Measurements from ENCODE around the gene TSSK3.
"Not testable (repeated sequence)": the region's sequence is repeated elsewhere in the genome, so short reads cannot be mapped to it uniquely, and the experiment has no call there.

TSSK3 gene

DNA sequence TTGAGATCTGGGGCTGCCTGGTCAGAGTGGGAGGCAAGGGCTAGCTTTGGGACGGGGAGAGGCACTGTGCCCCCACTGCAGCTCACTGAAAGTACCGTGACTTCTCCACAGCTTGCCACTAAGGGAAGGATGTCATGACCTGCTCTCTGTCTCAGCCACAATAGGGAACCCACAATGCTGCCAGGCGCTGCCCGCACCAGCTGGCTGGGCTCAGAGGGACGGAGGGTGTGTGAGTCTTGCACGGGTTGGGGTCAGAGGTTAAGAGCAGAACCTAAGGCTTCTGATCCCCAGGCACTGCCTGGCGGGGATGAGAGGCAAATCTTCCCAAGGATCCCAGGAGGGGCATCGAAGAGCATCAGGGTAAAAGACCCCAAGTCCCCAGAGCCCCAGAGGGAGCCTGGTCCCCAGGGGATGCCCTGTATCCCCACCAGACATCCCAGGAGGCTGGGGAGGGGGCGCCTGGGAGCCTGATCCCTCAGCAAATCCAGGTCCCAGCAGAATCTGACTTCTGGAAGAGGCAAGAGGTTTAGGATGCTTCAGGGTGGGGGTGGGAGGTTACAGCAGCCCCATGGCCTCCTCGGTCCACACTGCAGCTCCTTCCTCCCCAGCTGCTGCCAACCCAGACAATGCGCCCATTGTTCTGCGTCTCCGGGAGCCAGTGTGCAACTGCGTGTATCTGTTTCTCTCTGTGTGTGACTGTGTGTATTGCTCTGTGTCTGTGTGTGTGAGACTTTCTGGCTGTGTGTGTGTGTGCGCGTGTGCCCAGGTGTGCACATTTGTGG is 24.3 kb upstream of the TSSK3 start:
- FAIRE-seq (no peak), DNase-seq (ENCODE audit: insufficient read length, low spot score) (no peak)

DNA sequence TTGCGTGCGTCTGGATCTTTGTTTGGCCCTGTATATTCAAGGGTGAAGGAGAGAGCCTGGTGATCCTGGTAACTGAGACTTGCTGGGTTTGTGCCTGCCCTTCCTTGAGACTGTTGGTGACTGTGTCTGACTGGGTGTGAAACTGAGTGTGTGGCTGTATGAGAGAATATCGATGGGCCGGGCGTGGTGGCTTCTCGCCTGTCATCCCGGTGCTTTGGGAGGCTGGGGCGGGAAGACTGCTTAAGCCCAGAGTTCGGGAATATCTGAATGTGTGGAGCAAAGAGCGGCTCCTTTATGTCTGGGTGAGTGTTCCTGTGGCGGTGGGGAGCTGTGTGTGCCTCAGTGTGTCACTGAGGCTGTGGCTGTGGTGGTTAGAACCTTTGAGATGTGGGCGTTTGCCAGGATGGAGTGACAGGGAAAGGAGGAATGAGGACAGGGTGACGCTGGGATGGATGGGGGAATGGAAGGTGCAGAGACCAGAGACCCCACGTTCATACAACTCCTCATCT is 23.6 kb upstream of the TSSK3 start:
- FAIRE-seq (no peak), DNase-seq (ENCODE audit: insufficient read length, low spot score) (no peak)

DNA sequence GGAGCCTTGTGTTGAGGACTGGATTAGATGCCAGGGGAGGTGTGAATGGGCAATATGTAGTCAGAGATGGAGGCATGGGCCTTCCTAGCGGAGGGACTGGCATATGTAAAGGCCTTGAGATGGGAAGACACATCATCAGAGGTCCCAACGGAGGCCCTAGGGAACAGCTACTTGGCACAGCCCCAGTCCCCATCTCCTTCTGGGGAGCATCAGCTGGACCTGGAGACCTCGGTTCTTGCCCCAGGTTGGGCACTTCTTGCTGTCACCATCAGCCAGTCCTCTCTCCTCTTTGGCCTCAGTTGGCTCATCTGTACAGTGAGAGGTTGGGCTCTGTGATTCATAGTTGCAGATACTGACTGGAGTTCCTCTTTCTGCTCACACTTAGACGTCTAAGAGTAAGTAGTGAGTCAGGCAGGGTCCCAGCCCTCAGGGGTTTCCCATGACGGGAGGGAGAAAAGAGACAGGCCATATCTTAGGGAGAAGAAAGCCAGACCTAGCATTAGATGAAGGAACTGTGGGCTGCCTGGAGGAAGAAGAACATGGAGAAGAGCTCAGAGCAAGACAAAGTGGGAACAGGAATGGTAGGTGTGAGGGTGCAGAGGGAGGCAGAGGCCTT is 22.9 kb upstream of the TSSK3 start:
- no peak for FAIRE-seq
- DNase-seq (ENCODE audit: insufficient read length, low spot score): no peak

DNA sequence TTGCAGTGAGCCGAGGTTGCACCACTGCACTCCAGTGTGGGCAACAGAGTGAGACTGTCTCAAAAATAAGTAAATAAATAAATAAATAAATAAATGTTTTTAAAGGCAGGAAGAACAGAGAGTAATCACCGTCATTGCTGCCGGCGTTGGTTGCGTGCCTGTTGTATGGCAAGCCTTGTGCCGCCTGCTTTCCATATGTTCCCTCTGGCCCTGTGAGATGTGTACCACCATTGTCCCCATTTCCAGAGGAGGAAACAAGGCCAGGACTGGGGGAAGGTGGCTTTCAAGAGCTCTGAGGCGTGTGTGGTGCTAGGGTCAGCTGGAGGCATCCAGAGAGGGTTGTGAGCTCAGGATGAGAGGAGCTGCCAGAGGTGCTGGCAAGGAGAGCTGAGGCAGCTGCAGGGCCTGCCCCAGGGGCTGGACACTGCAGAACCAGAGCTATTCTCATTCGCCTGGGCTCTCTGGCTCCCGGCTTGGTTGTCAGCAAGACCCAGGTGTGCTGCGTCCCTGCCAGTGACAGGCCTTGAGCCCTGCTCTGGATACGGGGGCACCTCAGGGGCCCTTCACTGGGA is 21.1 kb upstream of the TSSK3 start:
- FAIRE-seq (no peak), DNase-seq (ENCODE audit: insufficient read length, low spot score) (no peak)

DNA sequence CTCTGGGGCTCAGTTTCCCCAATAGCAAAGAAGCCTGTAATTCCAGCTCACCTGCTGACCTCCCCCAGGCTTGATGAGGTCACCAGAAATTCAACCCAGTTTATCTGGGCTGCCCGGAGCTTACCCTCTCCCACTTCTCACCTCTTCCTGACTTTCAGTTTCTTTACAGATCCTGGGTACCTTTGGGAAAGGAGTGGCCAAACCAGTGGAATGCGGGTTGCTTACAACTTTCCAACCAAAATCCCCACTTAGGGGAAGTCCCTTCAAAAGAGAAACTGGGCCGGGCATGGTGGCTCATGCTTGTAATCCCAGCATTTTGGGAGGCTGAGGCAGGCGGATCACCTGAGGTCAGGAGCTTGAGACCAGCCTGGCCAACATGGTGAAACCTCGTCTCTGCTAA is 20.4 kb upstream of the TSSK3 start:
- FAIRE-seq (no peak), DNase-seq (ENCODE audit: insufficient read length, low spot score) (no peak)

DNA sequence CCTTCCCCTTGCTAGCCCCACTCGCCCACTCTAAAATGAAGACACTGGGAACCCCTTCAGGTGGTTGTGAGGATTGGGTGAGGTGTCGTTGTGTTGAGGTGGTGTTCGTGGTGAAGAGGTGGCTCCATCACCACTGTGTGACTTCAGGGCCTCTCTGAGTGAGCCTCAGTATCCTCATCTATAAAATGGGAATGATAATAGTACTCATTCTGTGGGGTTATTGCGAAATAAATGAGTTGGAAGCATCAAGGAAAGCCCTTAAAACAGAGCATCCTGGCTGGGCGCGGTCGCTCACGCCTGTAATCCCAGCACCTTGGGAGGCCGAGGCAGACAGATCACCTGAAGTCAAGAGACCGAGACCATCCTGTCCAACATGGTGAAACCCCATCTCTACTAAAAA is 19.6 kb upstream of the TSSK3 start:
- FAIRE-seq (no peak), DNase-seq (ENCODE audit: insufficient read length, low spot score) (no peak)

DNA sequence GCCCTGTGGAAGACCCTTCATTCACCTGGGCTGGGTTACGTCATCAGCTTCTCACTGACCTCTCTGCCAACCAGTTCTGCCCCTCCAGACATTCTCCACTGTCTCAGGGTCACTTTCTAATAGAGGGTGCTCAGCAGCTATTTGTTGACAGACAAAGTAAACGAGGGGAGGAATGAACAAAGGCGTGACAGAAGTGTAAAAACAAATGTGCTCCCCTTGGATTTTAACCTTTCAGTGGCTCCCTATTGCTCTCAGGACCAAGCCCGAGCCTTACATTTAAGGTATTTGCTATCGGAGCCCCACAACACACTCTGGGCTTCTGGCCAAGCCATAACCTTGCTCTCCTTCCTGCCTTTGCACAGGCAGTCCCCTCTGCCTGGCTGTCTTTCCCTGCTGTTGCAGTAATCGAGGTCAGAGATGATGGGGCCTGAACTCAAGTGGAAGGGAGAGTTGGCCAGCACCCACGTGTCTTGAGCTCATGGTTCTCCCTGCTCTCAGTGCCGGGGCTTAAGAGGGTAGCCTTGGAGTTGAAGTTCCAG is 17.0 kb upstream of the TSSK3 start:
- DNase-seq (ENCODE audit: insufficient read length, low spot score) (no peak), FAIRE-seq (no peak)

DNA sequence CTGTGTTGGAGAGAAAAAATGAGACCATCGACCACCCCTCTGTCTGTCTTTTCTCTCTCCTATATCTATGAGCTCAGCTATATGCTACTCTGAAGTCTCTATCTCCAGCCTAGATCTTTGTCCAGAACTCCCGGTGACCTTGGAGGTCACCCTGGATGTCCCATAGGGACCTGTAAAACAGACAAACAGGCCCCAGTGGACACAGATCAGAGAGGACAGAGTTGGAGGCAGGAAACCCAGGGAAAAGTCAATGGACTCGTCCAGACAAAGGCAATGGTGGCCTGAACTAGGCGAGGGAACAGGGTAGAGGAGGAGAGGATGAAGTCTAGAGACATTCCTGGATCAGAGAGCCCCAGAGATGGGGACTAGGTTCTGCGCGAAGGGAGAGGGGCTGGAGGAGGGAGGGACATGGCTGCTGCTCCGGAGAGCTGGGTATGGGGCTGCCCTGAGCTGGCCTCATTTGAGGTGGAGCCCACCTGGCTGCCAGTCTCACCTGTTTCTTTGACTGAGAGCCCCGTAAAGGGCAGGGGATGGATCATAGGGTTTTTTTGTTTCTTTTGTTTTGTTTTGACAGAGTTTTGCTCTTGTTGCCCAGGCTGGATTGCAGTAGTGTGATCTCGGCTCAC is 15.7 kb upstream of the TSSK3 start:
- DNase-seq (ENCODE audit: insufficient read length, low spot score) (no peak), FAIRE-seq (no peak)

DNA sequence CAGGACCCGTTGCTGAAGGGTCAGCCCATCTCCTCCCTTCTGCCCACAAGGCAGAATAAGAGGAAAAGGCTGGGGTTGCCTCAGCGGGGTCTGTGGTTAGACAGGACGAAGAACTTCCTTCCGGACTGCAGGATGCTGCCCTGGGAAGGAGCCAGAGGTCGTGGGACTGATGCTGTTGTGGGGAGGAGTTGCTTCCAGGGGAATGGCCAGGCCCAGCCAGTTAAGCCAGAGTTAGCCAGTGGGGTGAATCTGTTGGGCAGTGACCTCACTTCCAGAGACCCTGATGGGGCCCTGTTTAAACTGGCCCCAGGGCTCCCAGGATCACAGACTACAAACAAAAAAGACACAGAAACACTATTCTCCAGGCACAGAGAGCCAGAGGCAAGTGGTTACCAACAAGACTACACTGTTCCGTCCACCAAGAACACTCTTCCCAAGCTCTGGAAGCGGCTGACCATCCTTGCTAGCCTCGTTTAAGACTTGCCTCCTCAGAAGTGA is 13.1 kb upstream of the TSSK3 start:
- FAIRE-seq (no peak), DNase-seq (ENCODE audit: insufficient read length, low spot score) (no peak)

DNA sequence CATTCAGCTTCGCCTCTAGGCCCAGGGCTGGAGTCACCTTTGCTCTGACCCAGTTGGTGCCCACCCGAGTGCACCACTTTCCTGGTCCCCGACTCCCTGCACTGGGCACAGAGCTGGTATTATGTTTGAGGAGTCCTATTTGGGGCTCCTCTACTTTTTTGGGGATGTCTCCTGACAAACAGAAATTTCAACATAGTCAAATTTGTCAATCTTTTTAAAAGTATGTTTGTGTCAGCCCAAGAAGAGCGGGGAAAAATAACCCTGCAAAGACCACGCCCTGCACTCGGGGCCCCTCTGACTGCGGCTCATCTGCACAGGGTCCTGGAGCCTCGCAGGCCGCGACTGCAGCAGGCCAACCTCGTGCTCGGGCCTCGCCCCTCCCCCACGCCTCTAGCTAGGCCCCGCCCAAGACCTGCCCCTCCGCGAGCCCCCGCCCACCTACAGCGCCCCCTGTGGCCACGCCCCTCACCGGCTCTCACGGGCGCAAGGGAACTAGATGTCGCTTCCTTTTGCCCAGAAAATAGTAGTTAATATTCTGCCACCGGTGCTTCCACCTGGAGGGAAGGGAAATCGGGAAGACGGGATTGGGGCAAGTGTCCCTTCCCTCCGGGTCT is 11.4 kb upstream of the TSSK3 start:
- DNase-seq (ENCODE audit: insufficient read length, low spot score) (no peak), FAIRE-seq (no peak)

DNA sequence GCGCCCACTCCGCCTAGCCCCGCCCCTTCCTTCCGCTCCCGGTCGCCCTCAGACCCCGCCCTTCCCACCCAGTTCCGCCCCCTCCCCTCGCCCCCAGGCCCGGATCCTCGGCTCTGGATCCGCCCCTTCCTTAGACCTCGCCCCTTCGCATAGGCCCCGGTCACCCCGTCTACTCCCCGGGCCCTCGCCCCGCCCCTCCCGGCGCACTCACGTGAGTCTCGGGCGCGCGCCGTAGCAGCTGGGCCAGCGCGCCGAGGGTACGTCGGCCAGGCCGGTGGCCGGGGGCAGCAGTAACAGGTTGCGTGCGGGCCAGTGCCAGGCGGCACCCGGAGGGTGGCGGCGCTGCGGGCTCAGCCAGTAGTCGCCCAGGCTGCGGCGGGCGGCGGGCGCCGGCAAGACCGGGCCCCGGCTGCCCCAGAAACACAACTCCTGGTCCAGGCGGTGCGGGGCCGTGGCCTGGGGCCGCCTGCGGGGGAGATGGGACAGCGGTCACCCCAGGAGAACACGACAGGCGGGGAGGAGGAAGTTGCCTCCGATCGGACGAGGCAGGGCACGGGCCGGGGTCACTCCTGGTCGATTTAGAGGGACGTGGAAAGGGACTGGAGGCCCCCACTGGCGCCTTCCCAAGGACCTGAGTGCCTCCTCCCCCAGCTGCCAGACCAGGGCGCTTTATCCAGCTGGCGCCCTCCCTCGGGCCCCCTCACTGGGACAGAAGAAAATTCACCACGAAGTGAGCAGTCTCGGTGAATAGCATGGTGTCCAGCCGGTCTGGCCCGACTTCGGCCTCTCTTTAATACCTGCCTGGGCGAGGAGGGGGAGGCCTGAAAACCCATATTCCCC is 10.7 kb upstream of the TSSK3 start:
- FAIRE-seq (peak; percentile 90), DNase-seq (ENCODE audit: insufficient read length, low spot score) (peak; percentile 91)

DNA sequence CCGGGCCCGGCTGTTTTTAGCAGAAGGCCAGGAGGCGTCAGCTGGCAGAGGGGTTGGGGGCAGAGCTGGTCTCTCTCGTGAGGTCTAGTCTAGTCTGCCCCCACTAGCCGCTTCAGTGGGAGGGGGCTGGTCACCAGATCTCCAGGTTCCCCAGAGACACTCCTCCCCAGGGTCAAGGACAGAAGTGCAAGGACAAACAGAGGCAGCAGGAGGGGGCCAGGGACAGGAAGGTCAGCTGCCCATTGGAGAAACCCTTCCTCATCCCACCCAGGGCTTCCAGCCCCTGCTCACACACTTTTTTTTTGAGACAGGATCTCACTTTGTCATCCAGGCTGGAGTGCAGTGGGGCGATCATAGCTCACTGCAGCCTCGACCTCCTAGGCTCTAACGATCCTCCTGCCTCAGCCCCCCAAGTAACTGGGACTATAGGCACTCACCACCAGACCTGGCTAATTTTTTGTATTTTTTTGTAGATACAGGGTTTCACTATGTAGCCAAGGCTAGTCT is 10.0 kb upstream of the TSSK3 start:
- FAIRE-seq (no peak), DNase-seq (ENCODE audit: insufficient read length, low spot score) (no peak)

DNA sequence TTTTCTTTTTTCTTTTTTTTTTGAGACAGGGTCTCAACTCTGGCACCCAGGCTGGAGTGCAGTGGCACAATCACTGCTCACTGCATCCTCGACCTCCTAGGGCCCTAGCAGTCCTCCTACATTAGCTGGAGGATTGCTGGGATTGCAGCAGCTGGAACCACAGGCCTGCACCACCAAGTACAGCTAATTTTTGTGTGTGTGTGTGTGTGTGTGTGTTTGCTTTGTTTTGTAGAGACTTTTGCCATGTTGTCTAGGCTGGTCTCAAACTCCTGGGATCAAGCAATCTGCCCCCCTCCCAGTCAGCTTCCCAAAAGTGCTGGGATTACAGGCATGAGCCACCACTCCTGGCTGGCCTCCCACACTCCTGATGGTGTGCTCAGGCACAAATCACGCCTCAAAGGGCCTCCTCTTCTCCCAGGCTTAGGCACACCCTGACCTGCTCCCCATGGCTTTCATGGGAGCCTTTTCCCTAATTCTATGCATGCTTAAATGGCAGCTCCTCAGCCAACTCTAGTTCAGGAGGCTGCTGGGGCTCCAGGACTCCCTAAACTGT is 9.4 kb upstream of the TSSK3 start:
- no peak for DNase-seq (ENCODE audit: insufficient read length, low spot score)
- FAIRE-seq: no peak

DNA sequence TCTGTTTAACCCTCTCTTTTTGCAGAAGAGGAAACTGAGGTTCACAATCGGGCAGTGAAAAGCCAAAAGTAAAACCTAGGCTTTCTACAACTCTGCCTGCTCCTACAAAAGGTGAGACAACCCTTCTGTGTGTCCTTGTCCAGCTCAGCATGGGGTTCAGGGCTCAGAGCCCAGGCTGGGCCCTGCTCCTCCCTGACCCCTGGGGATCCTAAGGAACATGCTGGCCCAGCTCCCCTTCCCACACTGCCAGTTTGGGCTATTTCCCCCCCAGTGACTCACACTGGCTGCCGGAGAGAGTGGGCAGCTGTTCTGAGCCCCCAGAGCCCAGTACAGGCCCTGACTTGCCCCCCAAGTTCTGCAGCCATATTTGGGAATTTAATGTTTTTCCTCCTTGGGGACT is 8.9 kb upstream of the TSSK3 start:
- no peak for DNase-seq (ENCODE audit: insufficient read length, low spot score)
- FAIRE-seq: no peak

DNA sequence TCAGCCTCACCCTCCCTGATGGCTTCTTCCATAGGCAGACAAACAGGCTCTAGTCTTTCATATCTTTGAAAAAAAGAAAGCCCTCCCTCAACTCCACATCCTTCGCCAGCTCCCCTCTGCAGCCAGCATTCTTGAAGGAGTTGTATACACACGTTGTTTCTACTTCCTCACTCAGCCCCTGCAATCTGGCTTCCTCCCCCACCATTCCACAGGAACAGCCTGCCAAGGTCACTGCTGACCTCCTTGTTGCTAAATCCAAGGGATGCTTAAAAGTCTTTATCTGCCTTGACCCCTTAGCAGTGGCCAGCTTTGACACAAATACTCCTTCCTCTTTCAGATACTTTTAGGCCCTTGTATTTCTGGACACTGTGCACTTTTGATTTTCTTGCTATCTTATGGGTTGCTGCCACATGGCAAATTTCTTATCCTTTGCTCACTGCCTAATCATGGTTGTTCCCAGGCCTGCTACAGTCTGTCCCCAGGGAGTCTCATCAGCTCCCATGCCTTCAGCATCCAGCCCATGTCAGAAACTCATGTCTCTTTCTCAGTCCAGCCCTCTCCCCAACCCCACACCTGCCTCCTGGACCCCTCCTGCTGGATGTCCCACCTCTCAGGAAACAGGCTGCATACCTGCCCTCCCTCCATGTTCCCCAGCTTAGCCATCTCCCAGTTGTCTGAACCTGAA is 8.3 kb upstream of the TSSK3 start:
- DNase-seq (ENCODE audit: insufficient read length, low spot score) (no peak), FAIRE-seq (no peak)

DNA sequence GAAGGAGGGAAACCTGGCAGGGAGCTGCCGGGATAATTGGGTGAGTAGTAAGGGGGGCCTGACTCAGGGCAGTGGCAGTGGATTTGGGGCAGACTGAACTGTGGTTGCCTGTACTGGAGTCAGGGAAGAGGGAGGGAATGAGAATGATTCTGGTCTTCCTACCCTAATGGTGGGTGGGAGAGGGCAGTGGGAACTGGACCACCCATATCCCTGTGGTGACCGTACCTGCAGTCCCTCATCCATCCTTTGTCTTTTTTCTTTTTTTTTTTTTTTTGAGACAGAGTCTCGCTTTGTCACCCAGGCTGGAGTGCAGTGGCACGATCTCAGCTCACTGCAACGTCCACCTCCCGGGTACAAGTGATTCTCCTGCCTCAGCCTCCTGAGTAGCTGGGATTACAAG is 6.6 kb upstream of the TSSK3 start:
- not testable (repeated sequence) for FAIRE-seq

DNA sequence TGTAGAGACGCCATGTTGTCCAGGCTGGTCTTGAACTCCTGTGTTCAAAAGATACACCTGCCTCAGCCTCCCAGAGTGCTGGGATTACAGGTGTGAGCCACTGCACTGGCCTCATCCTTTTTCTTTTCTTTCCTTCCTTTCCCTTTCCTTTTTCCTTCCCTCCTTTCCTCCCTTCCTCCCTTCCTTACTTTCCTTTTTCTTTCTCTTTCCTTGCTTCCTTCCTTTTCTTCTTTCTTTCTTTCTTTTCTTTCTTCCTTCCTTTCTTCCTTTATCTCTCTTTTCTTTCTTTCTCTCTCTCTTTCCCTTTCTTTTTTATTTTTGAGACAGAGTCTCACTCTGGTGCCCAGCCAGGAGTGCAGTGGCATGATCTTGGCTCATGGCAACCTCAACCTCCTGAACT is 5.9 kb upstream of the TSSK3 start:
- no peak for FAIRE-seq

More for the DNA sequence above, 6.6 kb upstream of the TSSK3 start:
- DNase-seq (ENCODE audit: insufficient read length, low spot score): not testable (repeated sequence)

DNA sequence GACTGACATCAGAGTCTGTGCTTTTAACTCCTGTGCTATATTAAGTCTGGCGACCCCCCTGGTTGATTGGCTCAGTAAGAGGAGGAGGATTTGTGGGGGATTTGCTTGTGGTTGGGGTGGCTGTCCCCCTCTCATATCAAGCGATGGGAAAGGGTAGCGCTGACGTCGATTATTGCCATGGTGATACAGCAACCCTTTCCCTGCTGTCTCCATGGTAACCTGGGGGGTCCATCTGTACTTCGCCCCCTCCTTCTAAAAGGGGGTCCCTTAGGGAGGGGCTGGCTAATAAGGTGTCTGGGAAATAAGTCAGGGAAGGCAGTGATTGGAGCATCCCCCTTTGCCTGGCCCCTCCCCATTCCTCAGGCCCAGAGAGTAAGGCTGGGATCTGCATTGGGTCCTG is 4.7 kb upstream of the TSSK3 start:
- DNase-seq (ENCODE audit: insufficient read length, low spot score): no peak
- no peak for FAIRE-seq

More for the DNA sequence above, 5.9 kb upstream of the TSSK3 start:
- DNase-seq (ENCODE audit: insufficient read length, low spot score): no peak

DNA sequence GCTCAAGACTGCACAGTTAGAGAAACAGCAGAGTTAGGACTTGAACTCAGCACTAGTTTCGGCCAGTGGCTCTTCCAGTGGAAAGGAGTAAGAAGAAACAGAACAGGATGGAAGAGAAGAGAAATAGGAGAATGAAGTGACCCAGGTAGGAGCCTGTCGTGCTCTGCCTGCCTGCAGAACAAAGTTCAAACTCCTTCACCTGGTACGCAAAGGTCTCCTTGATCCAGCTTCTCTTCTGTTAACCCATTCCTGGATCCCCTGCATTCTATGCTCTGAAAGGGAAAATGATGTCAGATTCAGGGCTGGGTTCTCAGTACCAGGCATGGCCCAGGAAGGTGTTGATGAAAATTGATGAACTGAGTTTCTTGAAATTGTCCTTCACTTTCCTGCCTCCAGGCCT is 3.9 kb upstream of the TSSK3 start:
- FAIRE-seq (no peak), DNase-seq (ENCODE audit: insufficient read length, low spot score) (no peak)

Measured in HTR-8/SVneo (cell line).